K562 (cell line): ENCODE data around the gene DUSP10. TPM values are rescaled to one million over a fixed set of nuclear protein-coding genes. Genes with fewer than 3 reads are reported as not detected.

Experiments
- FOXA1 ChIP-seq: fragments of 450-650 bp; IDR thresholded peaks from 2 replicates; pipeline ENCODE4 v1.6.1; 2016; ENCODE audit warnings: mild to moderate bottlenecking, borderline replicate concordance
- NUFIP1 ChIP-seq: fragments of 450-650 bp; IDR thresholded peaks from 2 replicates; pipeline ENCODE4 v1.6.1; 2018; ENCODE audit not compliant: partially characterized antibody
- PHB2 ChIP-seq: fragments of 450-650 bp; IDR thresholded peaks from 2 replicates; pipeline ENCODE4 v1.6.1; 2017; ENCODE audit warnings: low read depth
- PHF20 ChIP-seq: fragments of 450-650 bp; IDR thresholded peaks from 2 replicates; pipeline ENCODE4 v1.6.1; 2018; ENCODE audit not compliant: partially characterized antibody
- POLR2A ChIP-seq: fragments of 450-650 bp; conservative IDR thresholded peaks from 2 replicates; pipeline ENCODE4 v1.6.1; 2016
- PRMT5 ChIP-seq: sonication (generic); formaldehyde crosslinking; IDR thresholded peaks from 2 replicates; pipeline ENCODE4 v1.5.0; 2020; ENCODE audit warnings: missing genetic modification reagents
- PRPF4 ChIP-seq: fragments of 200-400 bp; formaldehyde crosslinking; IDR thresholded peaks from one replicate; pipeline ENCODE4 v1.6.1; 2017; ENCODE audit warnings: low read length, low read depth, mild to moderate bottlenecking; ENCODE audit not compliant: insufficient read depth, poor library complexity, severe bottlenecking
- RFX5 ChIP-seq: IDR thresholded peaks from 2 replicates; pipeline ENCODE4 v1.6.1; 2011; ENCODE audit warnings: low read depth, mild to moderate bottlenecking, improper control_type of control experiment, low read length
- RNF2 ChIP-seq: sonication (generic); IDR thresholded peaks from 2 replicates; pipeline ENCODE4 v1.6.1; 2016
- SIN3A ChIP-seq, 2 experiments: fragments of 150-350 bp in 1 of 2; IDR thresholded peaks; 2 replicates each; pipeline ENCODE4 v1.6.1; 2011 to 2016; ENCODE audit warnings: borderline replicate concordance in 2 of 2, low read depth in 2 of 2, low read length in 2 of 2, mild to moderate bottlenecking in 2 of 2, moderate library complexity in 2 of 2; ENCODE audit not compliant: control insufficient read depth in 1 of 2
- SLC30A9 ChIP-seq: fragments of 250-450 bp; sonication (Bioruptor Pico); IDR thresholded peaks from 2 replicates; pipeline ENCODE4 v1.8.0; 2022; ENCODE audit warnings: mild to moderate bottlenecking, moderate library complexity
- SMAD2 ChIP-seq: fragments of 150-350 bp; IDR thresholded peaks from 2 replicates; pipeline ENCODE4 v1.6.1; 2014; ENCODE audit warnings: low read depth, mild to moderate bottlenecking, low read length
- SPI1 ChIP-seq: IDR thresholded peaks from 2 replicates; pipeline ENCODE4 v1.6.1; 2011; ENCODE audit warnings: low read depth, low read length, control low read depth, borderline replicate concordance
- SRSF9 ChIP-seq: fragments of 200-400 bp; formaldehyde crosslinking; IDR thresholded peaks from 2 replicates; pipeline ENCODE4 v1.6.1; 2017; ENCODE audit warnings: low read depth, low read length, borderline replicate concordance
- STAG1 ChIP-seq: sonication (generic); formaldehyde crosslinking; IDR thresholded peaks from 2 replicates; pipeline ENCODE4 v1.5.0; 2020; ENCODE audit warnings: missing genetic modification reagents, borderline replicate concordance
- STAT6 ChIP-seq: sonication (generic); formaldehyde crosslinking; IDR thresholded peaks from 2 replicates; pipeline ENCODE4 v1.8.1; 2023; ENCODE audit warnings: mild to moderate bottlenecking, missing genetic modification reagents
- TCF7 ChIP-seq: sonication (generic); IDR thresholded peaks from 2 replicates; pipeline ENCODE4 v1.6.1; 2016; ENCODE audit warnings: antibody characterized with exemption, borderline replicate concordance
- ZKSCAN1 ChIP-seq: fragments of 150-350 bp; IDR thresholded peaks from 2 replicates; pipeline ENCODE4 v1.6.1; 2016; ENCODE audit warnings: low read depth, low read length
- ZNF212 ChIP-seq: fragments of 450-650 bp; formaldehyde crosslinking; IDR thresholded peaks from 2 replicates; pipeline ENCODE4 v1.4.0; 2020; ENCODE audit warnings: mild to moderate bottlenecking
- ZNF217 ChIP-seq: sonication (generic); formaldehyde crosslinking; IDR thresholded peaks from 2 replicates; pipeline ENCODE4 v1.8.0; 2022; ENCODE audit warnings: mild to moderate bottlenecking, missing genetic modification reagents
- ZNF253 ChIP-seq: fragments of 250-450 bp; sonication (Bioruptor Pico); conservative IDR thresholded peaks from 2 replicates; pipeline ENCODE4 v1.6.1; 2021; ENCODE audit warnings: mild to moderate bottlenecking
- ZNF408 ChIP-seq: fragments of 250-450 bp; sonication (Bioruptor Pico); IDR thresholded peaks from 2 replicates; pipeline ENCODE4 v1.4.0; 2020; ENCODE audit warnings: low read depth, mild to moderate bottlenecking, moderate library complexity
- ZNF780A ChIP-seq: fragments of 250-450 bp; sonication (Bioruptor Pico); IDR thresholded peaks from 2 replicates; pipeline ENCODE4 v1.5.0; 2021; ENCODE audit warnings: mild to moderate bottlenecking
- polyA plus RNA-seq, 8 experiments: library from polyadenylated mRNA; depleted of rRNA in 4 of 8; stranded (reverse) in 5 of 8; unstranded in 3 of 8; fragments of >200 nt; fragmentation: Nextera tagmentation in 2 of 8; fragmentation: Illumina TruSeq in 1 of 8; extraction: Ambion mirVana in 2 of 8; extraction: Trizol in 1 of 8; gene quantifications; 2 replicates each; pipeline versions ENCODE4 v1.2.1 to v1.2.3, GENCODE V29; 2011 to 2014; ENCODE audit warnings: inconsistent platforms in 1 of 8, missing spikeins in 1 of 8
- total RNA-seq, 7 experiments: library from RNA; depleted of rRNA in 6 of 7; stranded (reverse); fragments of >200 nt in 6 of 7; fragmentation: Illumina TruSeq in 2 of 7; extraction: Trizol in 2 of 7; gene quantifications; 2 replicates each; pipeline versions ENCODE4 v1.2.1 to v1.2.3, GENCODE V29; 2011 to 2021; ENCODE audit warnings: low replicate concordance in 1 of 7
- TF ChIP-seq, protein P1 (sequence below): fragments of 150-350 bp; IDR thresholded peaks from 2 replicates; pipeline ENCODE4 v1.6.1; 2014; ENCODE audit warnings: low read depth, mild to moderate bottlenecking, low read length, borderline replicate concordance

The DUSP10 gene
- total and polyA plus RNA-seq, 9 of the 15 experiments (the other 6 are each of a cell fraction or from before 2014, with no cell fraction given): 1.7 to 8.3 (median 6.1) TPM

DNA sequence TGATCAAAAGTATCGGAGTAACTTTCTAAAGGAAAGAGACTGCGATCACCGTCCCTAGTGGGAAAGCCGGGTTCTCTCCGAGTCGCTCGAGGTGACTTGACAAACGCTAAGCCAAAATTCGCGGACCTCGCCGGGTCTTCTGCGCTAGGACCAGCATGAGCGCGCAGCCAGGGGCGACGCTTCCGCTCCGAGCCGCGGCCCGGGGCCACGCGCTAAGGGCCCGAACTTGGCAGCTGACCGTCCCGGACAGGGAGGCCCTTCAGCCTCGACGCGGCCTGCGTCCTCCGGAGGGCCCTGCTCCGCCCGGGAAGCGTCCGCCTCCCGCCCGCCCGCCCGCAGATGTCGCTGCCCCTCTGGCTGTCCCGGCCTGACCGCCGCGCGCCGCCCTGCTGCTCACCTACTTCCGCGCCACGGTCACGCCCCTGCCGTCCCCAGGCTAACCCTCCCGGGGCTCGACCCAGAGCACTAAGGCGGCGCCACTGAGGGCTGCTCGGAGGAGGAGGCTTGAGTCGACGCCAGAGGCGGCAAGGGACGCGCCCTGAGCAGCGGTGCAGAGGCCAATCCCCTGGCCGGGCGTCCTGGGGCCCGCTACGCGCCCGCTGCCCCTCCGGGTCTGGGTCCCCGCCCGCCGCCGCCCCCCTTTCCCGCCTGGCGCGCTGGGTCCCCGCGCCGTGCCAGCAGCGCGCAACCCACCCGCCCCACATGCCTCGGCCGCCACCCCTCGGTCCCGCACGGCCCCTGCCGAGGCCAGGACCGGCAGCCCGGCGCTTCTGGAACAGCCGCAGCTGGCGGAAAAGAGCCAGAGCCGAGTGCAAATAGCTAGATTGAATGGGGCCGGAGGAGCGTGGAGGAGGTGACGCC, 896 bp upstream of the DUSP10 start (continued):
- no peak for TF ChIP-seq RFX5
- no peak for TF ChIP-seq NUFIP1
- no peak for TF ChIP-seq PHF20
- TF ChIP-seq FOXA1: no peak
- no peak for TF ChIP-seq ZNF780A (CRISPR knock-in tag)
- 0 out of 2 replicates have a peak, but pooled peaks have one; percentile 6 for TF ChIP-seq STAT6 (CRISPR knock-in tag)
- no peak; the same call in 1 of the 2 replicates for TF ChIP-seq SLC30A9 (CRISPR knock-in tag)
- TF ChIP-seq, protein P1, sequence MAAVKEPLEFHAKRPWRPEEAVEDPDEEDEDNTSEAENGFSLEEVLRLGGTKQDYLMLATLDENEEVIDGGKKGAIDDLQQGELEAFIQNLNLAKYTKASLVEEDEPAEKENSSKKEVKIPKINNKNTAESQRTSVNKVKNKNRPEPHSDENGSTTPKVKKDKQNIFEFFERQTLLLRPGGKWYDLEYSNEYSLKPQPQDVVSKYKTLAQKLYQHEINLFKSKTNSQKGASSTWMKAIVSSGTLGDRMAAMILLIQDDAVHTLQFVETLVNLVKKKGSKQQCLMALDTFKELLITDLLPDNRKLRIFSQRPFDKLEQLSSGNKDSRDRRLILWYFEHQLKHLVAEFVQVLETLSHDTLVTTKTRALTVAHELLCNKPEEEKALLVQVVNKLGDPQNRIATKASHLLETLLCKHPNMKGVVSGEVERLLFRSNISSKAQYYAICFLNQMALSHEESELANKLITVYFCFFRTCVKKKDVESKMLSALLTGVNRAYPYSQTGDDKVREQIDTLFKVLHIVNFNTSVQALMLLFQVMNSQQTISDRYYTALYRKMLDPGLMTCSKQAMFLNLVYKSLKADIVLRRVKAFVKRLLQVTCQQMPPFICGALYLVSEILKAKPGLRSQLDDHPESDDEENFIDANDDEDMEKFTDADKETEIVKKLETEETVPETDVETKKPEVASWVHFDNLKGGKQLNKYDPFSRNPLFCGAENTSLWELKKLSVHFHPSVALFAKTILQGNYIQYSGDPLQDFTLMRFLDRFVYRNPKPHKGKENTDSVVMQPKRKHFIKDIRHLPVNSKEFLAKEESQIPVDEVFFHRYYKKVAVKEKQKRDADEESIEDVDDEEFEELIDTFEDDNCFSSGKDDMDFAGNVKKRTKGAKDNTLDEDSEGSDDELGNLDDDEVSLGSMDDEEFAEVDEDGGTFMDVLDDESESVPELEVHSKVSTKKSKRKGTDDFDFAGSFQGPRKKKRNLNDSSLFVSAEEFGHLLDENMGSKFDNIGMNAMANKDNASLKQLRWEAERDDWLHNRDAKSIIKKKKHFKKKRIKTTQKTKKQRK: no peak
- TF ChIP-seq ZNF408: no peak
- peak in 1 of 2 experiments; percentile 47; a peak in 1 of 4 replicates for TF ChIP-seq SIN3A (IDR thresholded peaks at IDR 0.05; ENCODE audit: borderline replicate concordance in 2 of 2, control insufficient read depth in 1 of 2, low read depth in 2 of 2, low read length in 2 of 2)
- no peak for TF ChIP-seq STAG1
- no peak for TF ChIP-seq SMAD2
- no peak for TF ChIP-seq PRMT5
- TF ChIP-seq POLR2A: no peak; the same call in 1 of the 2 replicates
- no peak for TF ChIP-seq ZNF253
- TF ChIP-seq ZKSCAN1: no peak
- no peak for TF ChIP-seq PRPF4
- TF ChIP-seq PHB2: no peak
- TF ChIP-seq ZNF212: no peak
- no peak for TF ChIP-seq TCF7
- no peak for TF ChIP-seq ZNF217 (CRISPR knock-in tag)
- no peak for TF ChIP-seq SRSF9
- TF ChIP-seq SPI1: no peak
- TF ChIP-seq RNF2: no peak
